ENCODE results near the gene DCHS1. TPM values are rescaled to one million over a fixed set of nuclear protein-coding genes. Genes with fewer than 3 reads are reported as not detected.
A peak's percentile ranks its signal among the peaks of the same experiment; 100 is the strongest.

DCHS1 gene
- total and polyA plus RNA-seq, 9 of the 15 experiments (the other 6 are each of a cell fraction or from before 2014, with no cell fraction given), result 0.04 to 0.49 (median 0.14) TPM; not detected in 2

DNA sequence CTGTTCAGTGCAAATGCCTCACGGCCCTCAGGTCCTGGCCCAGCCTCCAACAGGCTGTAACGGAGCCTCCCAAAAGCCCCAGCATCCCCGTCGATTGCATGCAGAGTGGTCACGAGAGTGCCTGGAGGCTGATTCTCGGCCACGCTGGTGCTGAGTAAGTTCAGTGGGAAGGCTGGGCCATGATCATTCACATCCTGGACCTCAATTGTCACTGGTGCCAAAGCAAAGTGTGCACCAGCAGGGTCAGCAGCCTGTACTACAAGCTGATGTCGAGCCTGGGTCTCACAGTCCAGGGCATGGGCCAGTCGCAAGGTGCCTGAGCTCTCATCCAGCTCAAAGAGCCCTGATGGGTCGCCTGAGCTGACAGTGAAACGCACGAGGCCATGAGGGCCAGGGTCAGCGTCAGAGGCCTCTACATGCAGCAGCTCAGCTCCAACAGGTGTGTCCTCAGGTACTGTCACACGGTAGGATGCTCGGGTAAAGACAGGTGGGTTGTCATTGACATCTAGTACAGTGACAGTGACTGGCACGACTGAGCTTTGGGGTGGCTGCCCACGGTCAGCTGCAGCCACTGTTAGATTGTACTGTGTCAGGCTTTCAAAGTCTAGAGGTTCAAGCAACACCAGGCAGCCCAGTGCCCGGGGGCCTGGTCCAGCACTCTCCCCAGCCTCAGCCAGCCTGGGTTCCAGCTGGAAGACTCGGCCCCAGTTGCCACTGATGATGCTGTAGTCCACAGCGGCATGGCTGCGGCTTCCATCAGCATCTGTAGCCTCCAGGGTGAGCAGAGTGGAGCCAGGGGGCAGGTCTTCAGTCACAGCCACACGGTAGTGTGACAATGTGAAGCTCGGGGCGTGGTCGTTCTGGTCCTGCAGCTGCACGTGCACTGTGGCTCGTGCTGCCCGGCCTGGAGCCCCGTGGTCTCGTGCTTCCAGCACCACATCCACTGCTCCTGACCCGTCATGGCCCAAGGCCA lies 31.9 kb downstream of the DCHS1 start (continued):
- TF ChIP-seq MEIS2 (IDR thresholded peaks at IDR 0.05; ENCODE audit: partially characterized antibody), result no peak

DNA sequence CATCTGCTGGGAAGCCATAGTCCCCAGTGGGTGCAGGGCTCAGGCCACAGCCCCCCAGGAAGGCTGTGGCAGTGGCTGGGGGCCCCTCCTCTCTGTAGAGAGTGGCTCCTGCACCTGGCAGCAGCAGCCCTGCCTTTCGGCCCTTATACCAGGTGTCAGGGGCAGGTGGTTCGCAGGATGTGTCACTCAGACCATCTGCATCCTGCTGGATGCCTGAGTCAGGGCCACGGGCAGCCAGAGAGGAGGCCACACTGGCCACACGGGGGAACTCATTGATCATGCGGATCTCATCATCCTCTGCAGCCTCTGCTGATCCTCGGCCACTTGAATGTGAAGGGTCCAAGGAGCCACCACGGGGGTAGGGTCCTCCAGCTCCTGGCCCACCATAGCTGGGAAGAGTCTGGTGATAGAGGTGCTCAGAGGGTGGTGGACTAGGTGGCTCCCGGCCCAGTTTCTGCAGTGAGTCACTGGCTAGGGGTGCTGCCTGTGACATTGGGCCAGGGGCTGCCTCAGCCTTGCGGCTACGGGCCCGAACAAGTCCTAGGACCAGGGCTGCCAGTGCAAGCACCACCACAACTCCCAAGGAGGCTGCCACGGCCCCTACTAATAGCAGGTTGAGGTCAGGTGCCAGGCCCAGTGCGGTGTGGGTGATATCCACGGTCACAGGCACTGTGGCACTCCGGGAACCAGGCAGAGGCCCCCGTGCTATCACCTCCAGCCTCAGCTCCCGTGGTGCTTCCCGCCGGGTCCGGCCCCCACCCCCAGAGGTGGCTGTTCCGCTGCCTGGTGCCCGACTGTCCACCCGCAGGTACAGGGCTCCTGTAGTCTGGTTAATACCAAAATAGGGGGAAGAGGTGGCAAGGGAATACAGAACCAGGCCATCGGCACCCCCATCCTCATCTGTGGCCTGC lies 33.1 kb downstream of the DCHS1 start:
- 37% methylated on average over 20 of the region's 24 CpGs for WGBS (ENCODE audit: insufficient coverage, low coverage, missing lambda C conversion rate)
- TF ChIP-seq, protein P1, sequence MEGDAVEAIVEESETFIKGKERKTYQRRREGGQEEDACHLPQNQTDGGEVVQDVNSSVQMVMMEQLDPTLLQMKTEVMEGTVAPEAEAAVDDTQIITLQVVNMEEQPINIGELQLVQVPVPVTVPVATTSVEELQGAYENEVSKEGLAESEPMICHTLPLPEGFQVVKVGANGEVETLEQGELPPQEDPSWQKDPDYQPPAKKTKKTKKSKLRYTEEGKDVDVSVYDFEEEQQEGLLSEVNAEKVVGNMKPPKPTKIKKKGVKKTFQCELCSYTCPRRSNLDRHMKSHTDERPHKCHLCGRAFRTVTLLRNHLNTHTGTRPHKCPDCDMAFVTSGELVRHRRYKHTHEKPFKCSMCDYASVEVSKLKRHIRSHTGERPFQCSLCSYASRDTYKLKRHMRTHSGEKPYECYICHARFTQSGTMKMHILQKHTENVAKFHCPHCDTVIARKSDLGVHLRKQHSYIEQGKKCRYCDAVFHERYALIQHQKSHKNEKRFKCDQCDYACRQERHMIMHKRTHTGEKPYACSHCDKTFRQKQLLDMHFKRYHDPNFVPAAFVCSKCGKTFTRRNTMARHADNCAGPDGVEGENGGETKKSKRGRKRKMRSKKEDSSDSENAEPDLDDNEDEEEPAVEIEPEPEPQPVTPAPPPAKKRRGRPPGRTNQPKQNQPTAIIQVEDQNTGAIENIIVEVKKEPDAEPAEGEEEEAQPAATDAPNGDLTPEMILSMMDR (IDR thresholded peaks at IDR 0.05 in 2 of 3, conservative IDR thresholded peaks at IDR 0.05 in 1 of 3; ENCODE audit: insufficient read depth in 2 of 3, low read depth in 1 of 3, low read length in 3 of 3), result peak in 1 of 3 experiments; percentile 12; a peak in 1 of 6 replicates
- TF ChIP-seq ZNF253 (CRISPR knock-in tag; conservative IDR thresholded peaks at IDR 0.05) (no peak), RAD21 (CRISPR knock-in tag; conservative IDR thresholded peaks at IDR 0.05 in 1 of 2, IDR thresholded peaks at IDR 0.05 in 1 of 2) (0 out of 4 replicates have a peak, but pooled peaks of 1 of the 2 experiments have one; percentile 13)
- Histone ChIP-seq H3K4me3 (no peak overlapping the region), H3K36me3 (ENCODE audit: control insufficient read depth, insufficient read depth, low read length) (no peaks in the 10 kb centered on the region), H3K9me1 (ENCODE audit: control insufficient read depth, insufficient read depth, low read length) (no peaks in the 10 kb centered on the region), H3K9me3 (replicated peaks; ENCODE audit: control insufficient read depth, insufficient read depth, low read depth, low read length) (no peaks in the 10 kb centered on the region), H4K20me1 (replicated peaks; ENCODE audit: control insufficient read depth, insufficient read depth, low read length) (no peaks in the 10 kb centered on the region), H3K4me1 (replicated peaks in 1 of 2; ENCODE audit: control insufficient read depth in 2 of 2, insufficient read depth in 2 of 2, low read length in 2 of 2) (peaks cover 8 to 43% of the 10 kb centered on the region in 2 experiments), H3K27me3 (ENCODE audit: control insufficient read depth in 2 of 2, insufficient read depth in 2 of 2, low read length in 2 of 2) (peaks cover 3 to 32% of the 10 kb centered on the region in 2 experiments; a peak in 4 of 5 replicates), H3K27ac (ENCODE audit: extremely low read depth, low read depth, low read length) (no peak overlapping the region), H3K9ac (ENCODE audit: insufficient read depth in 1 of 2, low read depth in 2 of 2, low read length in 2 of 2) (peak overlapping the region in 1 of 2 experiments; percentile 44; a peak in 2 of 4 replicates), H3K4me2 (ENCODE audit: insufficient read depth, low read length) (no peak overlapping the region), H2AFZ (ENCODE audit: low read depth, low read length) (no peak overlapping the region), H3K79me2 (ENCODE audit: control insufficient read depth, insufficient read depth, low read length) (peaks cover 8% of the 10 kb centered on the region)
- no peak for ATAC-seq
- DNase-seq (ENCODE audit: extremely low read depth in 1 of 4, low spot score in 3 of 4), result no peak
- BruUV-seq (replicated peaks), result no TSS peak
- intact Hi-C loops (cut with micrococcal nuclease), result no loop called here
- POLR2A ChIA-PET, result interaction anchor here (0.6 to 2.3 kb wide), 5 partner anchors 10 to 543 kb away, joined by 3 to 12 read pairs (median 3); partner anchors contain the start of gene TAF10
- CTCF ChIA-PET (ENCODE audit: low intra/inter-chr PET ratio), result no interaction called here
- FAIRE-seq, result no peak
- in situ Hi-C loops (cut with MboI), result loop anchor here (5.0 kb wide), 1 partner anchor 60 kb away; the partner anchor contains the start of gene MRPL17

Measured in K562 (cell line).